GM19463 (cell line): ENCODE measurements around the gene PAEP.
"Not testable (repeated sequence)": the region's sequence is repeated elsewhere in the genome, so short reads cannot be mapped to it uniquely, and the experiment has no call there.

ENCODE experiments used
- ATAC-seq: cut with Tn5 transposase; IDR thresholded peaks from one replicate; pipeline ENCODE4 v1.9.1; 2021; ENCODE audit warnings: mild to moderate bottlenecking, moderate library complexity; ENCODE audit not compliant: unreplicated experiment

The PAEP gene

DNA sequence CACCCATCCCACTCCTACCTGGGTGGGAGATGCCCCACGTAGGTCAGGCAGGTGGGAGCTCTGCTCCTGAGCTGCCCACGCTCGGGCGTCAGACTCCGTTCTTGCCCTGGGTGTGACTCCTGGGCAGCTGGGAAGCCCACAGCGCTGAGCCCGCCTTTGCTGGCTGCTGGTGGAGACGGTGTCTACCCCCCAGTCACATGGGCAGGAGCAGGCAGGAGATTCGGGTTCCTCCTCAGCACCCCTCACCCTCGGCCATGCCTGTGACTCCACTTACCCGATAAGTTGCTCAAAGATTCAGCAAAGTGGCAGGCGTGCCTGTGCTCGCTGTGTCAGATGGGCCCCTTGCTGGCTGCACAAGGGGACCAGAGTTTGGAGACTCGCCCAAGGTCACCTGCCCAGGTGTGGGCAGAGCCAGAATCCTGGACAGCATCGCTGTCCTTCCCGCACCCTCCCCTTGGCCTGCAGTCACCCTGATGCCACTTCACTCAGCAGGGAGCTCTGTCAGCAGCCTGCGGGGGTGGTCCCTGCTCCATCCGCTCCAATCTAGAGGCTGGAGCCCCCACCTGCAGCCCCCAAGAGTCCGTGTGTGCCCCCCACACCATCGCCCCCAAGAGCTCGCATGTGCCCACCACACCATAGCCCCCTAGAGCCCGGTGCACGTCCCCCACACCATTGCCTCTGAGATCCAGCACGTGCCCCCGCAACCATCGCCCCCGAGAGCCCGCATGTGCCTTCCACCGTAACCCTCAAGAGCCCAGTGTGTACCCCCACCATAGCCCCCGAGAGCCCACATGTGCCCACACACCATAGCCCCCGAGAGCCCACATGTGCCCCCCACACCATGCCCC lies 36.1 kb upstream of the PAEP start:
- ATAC-seq: no peak

DNA sequence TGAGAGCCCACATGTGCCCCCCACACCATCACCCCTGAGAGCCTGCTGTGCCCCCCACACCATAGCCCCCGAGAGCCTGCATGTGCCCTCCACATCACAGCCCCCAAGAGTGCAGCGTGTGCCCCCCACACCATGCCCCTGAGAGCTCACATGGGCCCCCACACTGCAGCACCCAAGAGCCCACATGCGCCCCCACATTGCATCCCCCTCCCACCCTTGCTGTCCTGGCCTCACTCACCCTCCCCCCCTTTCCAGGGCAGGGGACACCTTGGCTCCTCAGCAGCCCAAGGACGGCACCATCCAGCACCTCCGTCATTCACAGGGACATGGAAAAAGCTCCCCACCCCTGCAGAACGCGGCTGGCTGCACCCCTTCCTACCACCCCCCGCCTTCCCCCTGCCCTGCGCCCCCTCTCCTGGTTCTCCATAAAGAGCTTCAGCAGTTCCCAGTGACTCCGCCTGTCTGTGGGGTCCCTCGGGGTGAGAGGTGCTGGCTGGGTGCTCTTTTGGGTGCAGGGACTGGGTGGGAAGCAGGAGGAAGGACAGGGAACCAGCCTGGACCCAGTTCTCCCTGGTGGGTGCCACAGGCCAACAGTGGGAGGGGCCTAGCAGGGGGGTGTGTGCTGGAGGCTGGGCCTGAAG lies 35.3 kb upstream of the PAEP start:
- no peak for ATAC-seq

DNA sequence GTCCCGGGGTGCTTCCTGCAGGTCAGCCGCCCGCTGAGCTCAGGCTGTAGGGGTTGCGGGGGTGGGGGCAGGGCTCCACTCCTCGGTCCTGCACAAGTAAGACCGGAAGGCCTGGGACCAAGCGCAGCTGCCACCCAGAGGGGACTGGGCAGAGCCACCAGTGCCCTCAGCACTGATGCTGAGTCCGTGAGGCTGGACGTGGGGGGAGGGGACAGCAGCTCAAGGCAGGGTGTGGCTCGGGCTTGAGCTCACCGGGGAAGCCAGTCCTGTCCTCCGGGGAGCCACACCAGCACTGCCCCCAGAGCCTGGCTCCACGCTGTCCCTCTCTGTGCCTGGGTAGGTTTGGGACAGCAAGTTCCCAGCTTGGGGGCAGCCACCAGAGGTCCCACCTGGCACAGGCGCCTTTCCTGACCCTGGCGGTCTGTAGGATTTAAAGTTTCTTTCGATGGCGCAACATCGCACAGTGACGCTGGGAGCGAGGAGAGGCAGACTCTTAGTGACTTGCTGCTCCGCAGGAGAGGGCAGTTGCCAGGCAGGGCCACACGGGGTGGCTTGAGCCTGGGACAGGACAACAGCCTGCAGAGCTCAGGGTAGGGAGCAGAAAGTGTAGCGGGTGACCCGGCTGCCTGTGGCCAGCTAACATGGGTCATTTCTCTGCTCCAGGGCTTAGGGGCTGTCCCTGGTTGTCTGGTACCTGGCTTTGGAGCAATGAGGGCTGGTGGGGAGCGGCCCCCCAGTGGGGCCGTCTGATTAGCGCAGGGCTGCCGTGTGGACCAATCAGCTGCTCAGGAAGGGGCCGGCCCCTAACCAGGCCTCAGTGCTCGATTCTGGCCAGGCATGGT lies 34.6 kb upstream of the PAEP start:
- no peak for ATAC-seq

DNA sequence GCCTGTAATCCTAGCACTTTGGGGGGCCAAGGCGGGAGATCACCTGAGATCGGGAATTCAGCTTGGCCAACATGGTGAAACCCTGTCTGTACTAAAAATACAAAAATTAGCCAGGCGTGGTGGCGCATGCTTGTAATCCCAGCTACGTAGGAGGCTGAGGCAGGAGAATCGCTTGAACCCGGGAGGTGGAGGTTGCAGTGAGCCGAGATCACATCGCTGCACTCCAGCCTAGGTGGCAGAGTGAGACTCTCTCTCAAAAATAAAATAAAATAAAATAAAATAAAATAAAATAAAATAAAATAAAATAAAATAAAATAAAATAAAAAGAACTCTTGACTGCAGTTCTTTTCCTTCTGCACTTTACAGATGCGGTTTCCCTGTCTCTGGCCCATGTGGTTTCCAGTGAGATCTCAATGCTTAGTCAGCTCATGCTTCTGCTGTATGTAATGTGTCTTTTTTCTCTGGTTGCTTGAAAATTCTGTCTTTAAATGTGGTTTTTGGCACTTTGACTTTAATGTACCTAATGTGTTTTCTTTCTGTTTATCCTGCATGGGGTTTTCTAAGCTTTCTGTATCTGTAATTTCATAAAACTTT lies 32.6 kb upstream of the PAEP start:
- not testable (repeated sequence) for ATAC-seq

DNA sequence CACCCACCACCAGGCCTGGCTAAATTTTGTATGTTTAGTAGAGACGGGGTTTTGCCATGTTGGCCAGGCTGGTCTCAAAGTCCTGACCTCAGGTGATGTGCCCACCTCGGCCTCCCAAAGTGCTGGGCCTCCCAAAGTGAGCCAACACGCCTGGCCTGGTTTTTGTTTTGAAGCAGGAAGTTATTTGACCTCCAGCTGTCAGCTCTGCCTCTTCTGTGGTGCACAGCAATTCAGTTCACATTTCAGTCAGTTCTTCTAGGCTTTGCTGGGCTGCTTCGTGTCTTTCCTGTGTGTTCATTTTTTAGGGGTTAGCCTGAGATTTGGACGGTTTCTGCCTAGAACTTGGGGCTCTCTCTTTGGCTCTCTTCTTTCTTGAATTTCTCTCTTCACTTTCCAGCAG lies 31.4 kb upstream of the PAEP start:
- ATAC-seq: no peak

DNA sequence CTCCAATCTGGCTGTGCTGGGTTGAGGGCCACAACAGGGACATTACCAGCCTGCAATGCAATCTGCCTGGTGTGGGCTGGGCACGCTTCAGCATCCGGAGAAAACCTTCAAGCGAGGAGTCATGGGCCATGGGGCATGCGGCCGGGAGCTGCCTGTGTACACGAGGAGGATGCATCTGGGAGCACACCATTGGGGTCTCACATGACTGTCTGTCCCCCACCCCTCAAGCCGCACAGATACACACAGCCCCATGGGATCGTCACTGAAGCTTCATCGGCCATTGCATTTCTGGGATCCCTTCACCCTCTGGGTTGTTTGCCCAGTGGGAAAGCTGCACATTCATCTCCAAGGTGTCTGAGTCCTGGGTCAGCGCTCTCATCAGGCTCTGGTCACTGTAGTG lies 30.5 kb upstream of the PAEP start:
- no peak for ATAC-seq

DNA sequence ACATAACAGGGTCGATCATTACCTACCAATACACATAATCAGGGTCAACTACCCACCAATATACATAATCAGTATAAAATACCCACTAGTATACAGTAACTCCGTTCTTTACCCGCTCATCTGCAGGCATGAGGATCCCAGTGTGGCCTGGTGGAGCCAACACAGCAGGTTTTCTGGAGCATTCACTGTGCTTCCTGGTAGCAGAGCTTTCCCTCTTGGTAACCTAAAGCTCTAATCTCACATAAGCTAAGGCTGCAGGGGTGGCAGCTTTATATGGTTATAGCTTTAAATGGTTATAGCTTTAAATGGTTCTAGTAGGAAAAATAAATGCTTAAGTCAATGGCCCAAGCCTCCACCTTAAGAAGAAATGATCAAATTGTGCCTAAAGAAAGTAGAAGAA lies 28.4 kb upstream of the PAEP start:
- ATAC-seq: no peak

DNA sequence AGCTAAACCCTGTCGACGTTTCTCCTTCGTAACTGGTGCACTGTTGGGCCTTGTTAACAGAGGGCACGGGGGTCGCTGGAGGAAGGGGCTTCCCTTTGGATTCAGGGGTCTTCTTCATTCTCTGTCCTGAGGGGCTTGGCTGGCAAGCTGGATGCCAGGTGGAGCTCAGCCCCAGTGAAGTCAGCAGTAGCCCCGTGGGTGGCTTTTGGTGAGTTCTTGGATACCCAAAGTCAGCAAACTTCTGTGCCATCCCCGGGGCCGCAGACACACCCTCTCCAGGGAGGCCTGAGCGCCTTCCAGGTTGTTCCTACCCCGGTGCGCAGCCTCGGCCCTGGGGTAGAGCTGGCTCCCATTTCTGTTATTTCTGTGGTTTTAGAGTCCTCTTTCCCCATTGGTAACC lies 27.9 kb upstream of the PAEP start:
- ATAC-seq: no peak

DNA sequence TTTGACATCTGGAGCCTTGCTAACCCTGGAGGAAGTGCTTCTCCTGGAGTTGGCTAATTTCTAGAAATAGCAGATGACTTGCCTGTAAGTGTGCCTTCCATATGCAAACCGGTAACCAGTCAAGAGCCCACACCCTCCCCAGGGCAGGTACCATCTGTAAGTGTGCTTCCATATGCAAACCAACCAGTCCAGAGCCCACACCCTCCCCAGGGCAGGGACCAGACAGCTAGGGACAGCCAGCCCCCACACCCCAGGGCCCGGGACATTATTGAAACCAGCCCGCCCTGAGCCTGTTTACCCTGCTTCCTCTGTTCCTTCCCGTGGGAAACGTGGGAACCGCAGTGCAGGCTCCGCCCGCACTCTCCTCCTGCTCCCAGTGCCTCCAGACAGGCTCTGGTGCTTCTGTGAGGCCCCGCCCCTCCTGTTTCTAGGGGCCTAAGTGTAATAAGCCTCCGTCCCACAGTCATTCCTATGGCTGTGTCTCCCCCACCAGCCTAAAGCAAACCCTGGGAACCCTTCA lies 27.3 kb upstream of the PAEP start:
- ATAC-seq: not testable (repeated sequence)

DNA sequence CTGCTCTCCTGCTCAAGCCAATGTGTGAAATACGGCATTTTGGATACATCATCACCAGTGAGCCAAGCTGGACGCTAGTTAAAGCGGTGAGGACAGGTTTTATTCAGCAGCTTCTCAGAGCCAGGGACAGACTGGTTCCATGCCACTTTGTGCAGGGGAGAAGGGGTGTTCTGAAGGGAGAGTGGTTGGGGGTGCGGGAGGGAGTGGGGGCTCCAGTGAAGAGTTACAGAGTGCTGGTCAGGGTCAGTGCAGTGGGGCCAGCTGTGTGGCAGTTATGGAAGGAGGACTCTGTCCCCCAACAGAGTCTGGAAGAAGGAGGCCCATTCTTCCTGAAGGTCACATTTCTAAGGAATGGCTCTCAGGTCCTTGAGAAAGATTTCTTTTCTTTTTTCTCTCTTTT lies 26.7 kb upstream of the PAEP start:
- ATAC-seq: not testable (repeated sequence)

DNA sequence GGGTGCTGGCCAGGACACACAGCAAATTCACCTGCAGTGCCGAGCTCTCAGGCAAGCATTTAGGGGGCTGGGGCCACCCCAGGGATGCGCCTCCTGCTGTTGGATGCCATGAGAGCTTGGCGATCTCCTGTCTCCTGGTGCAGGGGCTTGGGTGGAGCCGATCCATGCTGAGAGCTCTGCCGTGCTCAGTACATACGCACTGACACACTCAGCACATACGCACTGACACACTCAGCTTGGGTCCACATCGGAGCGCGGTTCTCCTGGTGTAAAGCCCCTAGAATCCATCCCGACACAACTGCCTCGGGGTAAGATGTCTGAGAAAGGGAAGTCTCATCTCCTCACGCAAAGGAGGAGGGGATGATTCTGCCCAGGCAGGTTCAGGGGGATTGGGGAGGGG lies 25.9 kb upstream of the PAEP start:
- ATAC-seq: not testable (repeated sequence)

DNA sequence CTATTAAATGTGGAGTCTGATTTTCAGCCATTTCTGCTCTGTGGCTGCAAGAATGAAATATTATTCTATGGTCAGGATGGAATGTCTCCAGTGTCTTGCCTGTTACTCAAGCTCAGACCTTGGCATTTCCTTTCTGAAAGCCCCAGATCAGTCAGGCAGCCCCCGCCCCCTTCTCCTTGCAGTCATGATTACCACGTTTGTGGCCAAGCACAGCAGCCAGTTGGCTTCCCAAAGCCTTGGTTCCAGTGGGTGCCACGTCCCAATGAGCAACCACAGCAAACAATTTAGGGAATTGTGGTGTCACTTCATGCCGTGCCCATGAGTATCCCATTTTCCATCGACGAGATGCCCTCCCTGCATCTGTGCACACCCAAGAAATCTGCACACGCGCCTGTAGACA lies 25.3 kb upstream of the PAEP start:
- no peak for ATAC-seq

DNA sequence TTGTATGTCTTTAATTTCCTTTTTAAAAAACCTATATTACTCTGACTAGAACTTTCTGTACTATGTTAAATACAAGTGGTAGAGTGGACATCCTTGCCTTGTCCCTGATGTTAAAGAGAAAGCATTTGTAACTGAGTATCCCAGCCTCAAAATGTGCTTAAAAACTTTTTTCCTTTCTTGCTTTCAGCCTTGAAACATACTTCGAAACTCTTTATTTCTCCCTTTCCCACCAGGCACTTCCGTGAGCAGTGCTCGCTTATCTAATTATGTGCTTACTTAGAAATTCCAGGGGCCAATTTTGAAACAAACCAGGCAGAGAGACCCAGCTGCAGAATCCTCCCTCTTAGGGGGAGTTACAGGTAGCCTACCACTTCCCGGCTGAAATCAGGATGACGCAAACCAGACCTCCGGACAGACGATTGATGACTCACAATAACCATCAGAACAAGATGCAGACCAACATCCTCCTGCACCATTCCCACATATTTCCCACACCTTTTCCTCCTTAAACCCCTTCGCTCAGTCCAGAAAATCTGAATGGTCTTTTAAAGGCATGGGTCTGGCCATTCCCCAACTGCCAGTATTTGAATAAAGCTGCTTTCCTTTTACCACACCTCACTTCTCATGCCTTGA lies 18.2 kb upstream of the PAEP start:
- not testable (repeated sequence) for ATAC-seq

DNA sequence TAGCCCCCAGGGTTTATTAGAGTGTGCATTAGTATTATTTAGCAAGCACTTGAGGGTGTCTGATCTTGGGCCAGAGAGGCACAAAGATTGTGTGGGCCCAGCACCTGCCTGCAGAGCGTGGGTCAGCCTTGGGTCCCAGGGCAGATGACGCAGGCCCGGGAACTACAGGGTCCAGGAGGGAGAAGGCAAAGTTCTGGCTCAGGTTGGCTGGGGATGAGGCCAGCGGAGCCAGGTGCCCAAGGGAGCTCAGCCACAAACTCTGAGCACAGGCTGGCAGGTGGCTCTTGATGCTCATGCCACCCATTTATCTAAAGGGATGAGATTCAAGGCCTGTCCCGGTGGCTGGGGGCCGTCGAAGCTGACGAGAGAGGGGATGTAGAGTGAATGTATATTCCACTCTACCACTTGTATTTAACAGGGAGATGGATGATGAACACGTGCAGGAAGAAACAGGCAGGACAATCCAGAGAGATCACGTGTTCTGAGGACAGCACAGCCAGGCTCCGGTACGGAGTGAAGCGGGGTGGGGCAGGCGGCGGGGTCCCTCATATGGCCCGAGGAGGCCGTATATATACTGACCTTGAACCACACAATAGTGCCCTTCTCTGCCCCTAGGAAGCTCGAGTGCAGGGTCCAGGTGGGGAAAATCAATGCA lies 16.4 kb upstream of the PAEP start:
- ATAC-seq: no peak

DNA sequence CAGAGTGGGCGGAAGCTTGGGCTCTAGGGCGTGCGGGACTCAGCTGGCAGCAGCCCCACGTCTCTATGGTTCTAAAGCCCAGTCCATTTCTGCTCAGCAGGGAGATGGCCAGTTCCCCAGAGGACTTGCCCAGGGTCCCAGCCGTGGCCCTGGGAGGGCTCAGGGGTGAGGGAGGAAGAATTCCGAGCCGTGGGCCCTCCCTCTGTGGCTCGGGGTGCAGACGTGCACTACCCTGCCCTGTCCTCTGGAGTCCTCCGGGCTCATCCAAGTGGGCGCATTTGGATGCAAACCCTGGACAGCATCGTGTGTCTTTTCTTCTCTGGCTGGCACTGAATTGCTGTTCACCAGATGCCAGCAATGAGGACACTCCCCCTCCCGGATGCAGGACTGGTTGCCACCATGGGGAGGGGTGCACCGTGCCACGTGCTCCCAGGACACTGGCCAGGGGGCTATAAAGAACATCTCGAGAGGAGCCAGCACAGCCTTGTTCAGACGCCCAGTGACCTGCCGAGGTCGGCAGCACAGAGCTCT lies 15.8 kb upstream of the PAEP start, which contains the start of gene OBP2A:
TSS of gene OBP2A (plus strand) at position 481 of the 531 bp plus-strand sequence. CDS start 55 bp downstream, outside the sequence.
- not testable (repeated sequence) for ATAC-seq

DNA sequence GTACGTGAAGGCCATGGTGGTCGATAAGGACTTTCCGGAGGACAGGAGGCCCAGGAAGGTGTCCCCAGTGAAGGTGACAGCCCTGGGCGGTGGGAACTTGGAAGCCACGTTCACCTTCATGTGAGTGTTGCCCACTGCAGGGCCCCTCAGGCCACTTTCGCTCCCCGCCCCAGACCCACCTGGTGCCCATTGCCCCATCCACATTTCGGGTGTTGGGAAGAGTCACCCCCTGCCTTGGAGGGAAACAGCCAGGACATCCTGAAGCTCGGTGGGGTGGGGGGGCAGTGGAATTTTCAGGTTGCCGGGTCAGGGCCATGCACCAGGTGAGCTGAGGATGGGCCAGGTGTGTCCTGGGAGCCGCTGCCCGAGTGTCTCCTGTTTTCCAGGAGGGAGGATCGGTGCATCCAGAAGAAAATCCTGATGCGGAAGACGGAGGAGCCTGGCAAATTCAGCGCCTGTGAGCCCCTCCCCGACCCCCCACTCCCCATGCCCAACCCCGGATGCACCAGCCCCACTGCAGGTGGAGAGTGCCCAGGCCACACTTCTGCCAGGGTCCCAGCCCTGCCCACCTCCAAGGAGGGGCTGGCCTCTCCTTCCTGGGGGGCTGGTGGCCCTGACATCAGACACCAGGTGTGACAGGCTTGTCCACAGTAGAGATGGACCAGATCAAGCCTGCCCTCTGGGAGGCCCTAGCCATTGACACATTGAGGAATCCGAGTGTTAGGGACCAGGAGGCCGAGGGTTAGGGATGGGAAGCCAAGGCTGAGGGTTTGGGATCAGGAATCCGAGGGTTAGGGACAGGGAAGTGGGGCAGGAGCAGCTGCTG lies 14.6 kb upstream of the PAEP start:
- ATAC-seq: not testable (repeated sequence)

DNA sequence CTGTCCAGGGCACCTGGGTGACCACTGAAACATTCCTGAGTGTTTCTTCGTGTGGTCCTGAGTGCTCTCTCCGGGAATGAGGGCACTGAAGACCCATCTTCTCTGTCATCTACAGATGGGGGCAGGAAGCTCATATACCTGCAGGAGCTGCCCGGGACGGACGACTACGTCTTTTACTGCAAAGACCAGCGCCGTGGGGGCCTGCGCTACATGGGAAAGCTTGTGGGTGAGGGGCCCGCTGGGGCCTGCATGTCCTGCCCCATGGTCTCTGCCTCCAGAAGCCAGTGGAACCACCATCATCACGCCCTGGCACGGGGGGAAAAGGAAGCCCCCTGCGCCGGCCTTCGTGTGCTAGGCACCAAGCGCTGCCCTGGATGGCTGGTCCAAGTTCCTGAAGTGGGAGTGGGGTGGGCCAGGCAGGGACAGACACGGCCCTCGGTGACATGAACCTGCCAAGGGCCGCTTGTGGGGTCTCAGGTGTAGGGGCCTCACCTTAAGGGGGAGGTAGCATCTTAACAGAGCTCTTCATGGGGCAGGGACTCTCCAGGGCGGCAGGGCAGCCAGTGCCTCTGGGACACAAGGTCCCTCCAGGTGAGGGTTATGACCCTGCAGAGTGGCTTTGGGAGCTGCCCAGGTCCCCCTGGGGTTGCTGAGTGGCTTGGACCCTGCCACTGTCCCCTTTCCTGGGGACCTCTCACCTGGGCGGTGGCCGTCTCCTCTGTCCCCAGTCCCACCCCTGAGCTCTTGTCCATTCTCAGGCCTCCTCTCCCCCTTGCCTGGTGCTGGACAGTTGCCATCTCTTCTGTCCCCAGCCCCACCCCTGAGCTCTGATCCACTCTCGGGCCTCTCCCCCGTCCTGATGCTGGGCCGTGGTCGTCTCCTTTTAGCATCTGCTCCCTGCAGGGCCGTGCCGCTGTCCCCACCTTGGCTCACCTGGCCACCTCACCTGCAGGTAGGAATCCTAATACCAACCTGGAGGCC lies 13.5 kb upstream of the PAEP start:
- ATAC-seq: no peak
